ENCODE results near the gene TOX2.

The TOX2 gene

GRCh38 chr20:43947316-43947710 lies 32.7 kb downstream of the TOX2 start:
- DNase-seq (ENCODE audit: low read depth), result no peak
- H3K4me3 ChIP-seq (ENCODE audit: low read depth, low read length), result no peak overlapping the region
- TF ChIP-seq, protein P1, sequence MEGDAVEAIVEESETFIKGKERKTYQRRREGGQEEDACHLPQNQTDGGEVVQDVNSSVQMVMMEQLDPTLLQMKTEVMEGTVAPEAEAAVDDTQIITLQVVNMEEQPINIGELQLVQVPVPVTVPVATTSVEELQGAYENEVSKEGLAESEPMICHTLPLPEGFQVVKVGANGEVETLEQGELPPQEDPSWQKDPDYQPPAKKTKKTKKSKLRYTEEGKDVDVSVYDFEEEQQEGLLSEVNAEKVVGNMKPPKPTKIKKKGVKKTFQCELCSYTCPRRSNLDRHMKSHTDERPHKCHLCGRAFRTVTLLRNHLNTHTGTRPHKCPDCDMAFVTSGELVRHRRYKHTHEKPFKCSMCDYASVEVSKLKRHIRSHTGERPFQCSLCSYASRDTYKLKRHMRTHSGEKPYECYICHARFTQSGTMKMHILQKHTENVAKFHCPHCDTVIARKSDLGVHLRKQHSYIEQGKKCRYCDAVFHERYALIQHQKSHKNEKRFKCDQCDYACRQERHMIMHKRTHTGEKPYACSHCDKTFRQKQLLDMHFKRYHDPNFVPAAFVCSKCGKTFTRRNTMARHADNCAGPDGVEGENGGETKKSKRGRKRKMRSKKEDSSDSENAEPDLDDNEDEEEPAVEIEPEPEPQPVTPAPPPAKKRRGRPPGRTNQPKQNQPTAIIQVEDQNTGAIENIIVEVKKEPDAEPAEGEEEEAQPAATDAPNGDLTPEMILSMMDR (IDR thresholded peaks at IDR 0.05; ENCODE audit: control insufficient read depth, extremely low read depth, insufficient read depth), result no peak

GRCh38 chr20:43948455-43948854 lies 33.8 kb downstream of the TOX2 start:
- no peak for DNase-seq (ENCODE audit: low read depth)
- no peak overlapping the region for H3K4me3 ChIP-seq (ENCODE audit: low read depth, low read length)
- TF ChIP-seq, protein P1 (IDR thresholded peaks at IDR 0.05; ENCODE audit: control insufficient read depth, extremely low read depth, insufficient read depth), result no peak

- H3K4me3 ChIP-seq (ENCODE audit: low read depth, low read length), result no peak overlapping the region
- TF ChIP-seq, protein P1 (IDR thresholded peaks at IDR 0.05; ENCODE audit: control insufficient read depth, extremely low read depth, insufficient read depth), result no peak
- DNase-seq (ENCODE audit: low read depth), result no peak
Observed at GRCh38 chr20:43949248-43949647, 34.6 kb downstream of the TOX2 start.

GRCh38 chr20:43949741-43950618 lies 35.3 kb downstream of the TOX2 start:
- no peak overlapping the region for H3K4me3 ChIP-seq (ENCODE audit: low read depth, low read length)
- TF ChIP-seq, protein P1 (IDR thresholded peaks at IDR 0.05; ENCODE audit: control insufficient read depth, extremely low read depth, insufficient read depth), result no peak
- no peak for DNase-seq (ENCODE audit: low read depth)

- TF ChIP-seq, protein P1 (IDR thresholded peaks at IDR 0.05; ENCODE audit: control insufficient read depth, extremely low read depth, insufficient read depth), result no peak
- no peak overlapping the region for H3K4me3 ChIP-seq (ENCODE audit: low read depth, low read length)
- DNase-seq (ENCODE audit: low read depth), result no peak
Observed at GRCh38 chr20:43953919-43954592, 39.4 kb downstream of the TOX2 start.

- no peak overlapping the region for H3K4me3 ChIP-seq (ENCODE audit: low read depth, low read length)
- TF ChIP-seq, protein P1 (IDR thresholded peaks at IDR 0.05; ENCODE audit: control insufficient read depth, extremely low read depth, insufficient read depth), result no peak
- no peak for DNase-seq (ENCODE audit: low read depth)
Observed at GRCh38 chr20:43954704-43955061, 40.0 kb downstream of the TOX2 start.
